ENCODE data around the gene CCDC88A. TPM values are rescaled to one million over a fixed set of nuclear protein-coding genes. Genes with fewer than 3 reads are reported as not detected.

The CCDC88A gene
- total and polyA plus RNA-seq, 2 experiments from 2014 or later = 12.2 to 31.0 TPM

DNA sequence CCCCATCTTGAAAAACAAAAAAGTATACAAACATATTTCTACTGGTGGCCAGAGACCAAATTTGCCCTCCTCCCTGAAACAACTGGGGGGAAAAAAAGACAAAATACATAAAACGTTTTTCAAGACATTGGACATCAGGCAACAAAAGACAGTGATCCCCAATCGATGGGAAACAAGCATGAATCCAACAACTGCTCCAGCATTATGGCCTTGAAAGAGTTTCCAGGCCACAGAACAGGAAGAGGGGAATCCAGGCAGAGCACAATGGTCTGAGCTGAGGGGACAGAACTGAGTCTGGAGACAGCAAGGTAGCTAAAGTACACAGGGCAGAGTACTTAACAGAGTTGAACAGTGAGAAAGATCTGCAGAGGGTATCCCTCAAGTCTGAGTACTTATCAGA is 4.4 kb downstream of the CCDC88A start:
- Histone ChIP-seq H3K4me1 (ENCODE audit: insufficient read depth) (no peaks in the 10 kb centered on the region), H3K27ac (no peak overlapping the region), H3K79me2 (peaks cover 65% of the 10 kb centered on the region), H3K9me2 (replicated peaks; ENCODE audit: insufficient read depth) (no peaks in the 10 kb centered on the region), H3K27me3 (no peaks in the 10 kb centered on the region), H4K20me1 (ENCODE audit: insufficient read depth, poor library complexity, severe bottlenecking) (no peaks in the 10 kb centered on the region), H3K4me2 (no peak overlapping the region), H2AFZ (no peak overlapping the region), H3K9me3 (ENCODE audit: low read depth) (no peaks in the 10 kb centered on the region), H3K4me3 (no peak overlapping the region), H3K36me3 (replicated peaks; ENCODE audit: insufficient read depth, low read depth) (no peaks in the 10 kb centered on the region)
- WGBS (ENCODE audit: low lambda C conversion rate, missing lambda C conversion rate) = 92% methylated on average over 2 of the region's 2 CpGs
- TF ChIP-seq EZH2 (IDR thresholded peaks at IDR 0.05; ENCODE audit: borderline replicate concordance) (no peak), EZH2phosphoT487 (IDR thresholded peaks at IDR 0.05; ENCODE audit: low read depth, severe bottlenecking, unreplicated experiment) (no peak)
- TF ChIP-seq, protein P1, sequence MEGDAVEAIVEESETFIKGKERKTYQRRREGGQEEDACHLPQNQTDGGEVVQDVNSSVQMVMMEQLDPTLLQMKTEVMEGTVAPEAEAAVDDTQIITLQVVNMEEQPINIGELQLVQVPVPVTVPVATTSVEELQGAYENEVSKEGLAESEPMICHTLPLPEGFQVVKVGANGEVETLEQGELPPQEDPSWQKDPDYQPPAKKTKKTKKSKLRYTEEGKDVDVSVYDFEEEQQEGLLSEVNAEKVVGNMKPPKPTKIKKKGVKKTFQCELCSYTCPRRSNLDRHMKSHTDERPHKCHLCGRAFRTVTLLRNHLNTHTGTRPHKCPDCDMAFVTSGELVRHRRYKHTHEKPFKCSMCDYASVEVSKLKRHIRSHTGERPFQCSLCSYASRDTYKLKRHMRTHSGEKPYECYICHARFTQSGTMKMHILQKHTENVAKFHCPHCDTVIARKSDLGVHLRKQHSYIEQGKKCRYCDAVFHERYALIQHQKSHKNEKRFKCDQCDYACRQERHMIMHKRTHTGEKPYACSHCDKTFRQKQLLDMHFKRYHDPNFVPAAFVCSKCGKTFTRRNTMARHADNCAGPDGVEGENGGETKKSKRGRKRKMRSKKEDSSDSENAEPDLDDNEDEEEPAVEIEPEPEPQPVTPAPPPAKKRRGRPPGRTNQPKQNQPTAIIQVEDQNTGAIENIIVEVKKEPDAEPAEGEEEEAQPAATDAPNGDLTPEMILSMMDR (IDR thresholded peaks at IDR 0.05; ENCODE audit: poor library complexity) = no peak
- DNase-seq (ENCODE audit: low spot score) = no peak

DNA sequence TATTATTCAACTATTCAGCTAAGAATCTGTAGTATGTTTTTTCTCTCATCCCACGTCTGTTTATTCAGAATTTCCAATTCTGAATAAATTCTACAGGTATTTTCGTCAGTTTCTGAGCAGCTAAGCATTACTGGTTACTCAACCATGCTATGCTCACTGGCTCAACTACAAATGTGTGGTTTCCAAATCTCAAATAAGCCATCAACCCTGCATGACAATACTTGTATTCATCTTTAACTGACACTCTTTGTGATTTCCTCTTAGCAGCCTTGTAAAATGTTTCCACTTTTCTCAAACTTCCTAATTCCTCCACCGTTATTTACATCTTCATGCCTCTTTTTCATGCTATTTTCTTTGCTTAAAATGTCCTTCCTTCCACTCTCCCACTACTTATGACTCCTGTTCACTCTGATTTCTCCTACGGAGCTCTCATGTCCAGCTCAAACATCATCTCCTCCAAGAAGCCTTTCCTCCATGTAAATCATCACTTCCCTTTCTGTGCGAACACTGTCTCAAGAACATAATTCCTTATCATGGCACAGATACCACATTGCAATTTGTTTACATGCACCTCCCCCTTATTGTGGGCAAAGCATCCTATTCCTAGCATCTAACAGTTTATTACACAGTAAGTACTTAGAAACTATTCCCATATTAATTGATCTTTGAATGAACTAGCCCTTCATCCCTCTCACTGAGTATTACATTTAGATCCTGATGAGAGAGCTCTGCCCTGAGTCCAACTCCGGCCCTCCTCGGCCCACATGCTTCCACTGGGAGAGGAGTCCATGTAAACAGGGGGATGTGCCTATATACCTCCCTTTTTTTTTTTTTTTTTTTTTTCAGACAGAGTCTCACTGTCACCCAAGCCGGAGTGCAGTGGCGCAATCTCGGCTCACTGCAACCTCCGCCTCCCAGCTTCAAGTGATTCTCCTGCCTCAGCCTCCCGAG is 10.5 kb downstream of the CCDC88A start:
- 78% methylated on average over 12 of the region's 12 CpGs for WGBS (ENCODE audit: low lambda C conversion rate, missing lambda C conversion rate)
- Histone ChIP-seq H3K4me2 (no peak overlapping the region), H3K27ac (no peak overlapping the region), H3K9me3 (ENCODE audit: low read depth) (no peaks in the 10 kb centered on the region), H3K4me1 (ENCODE audit: insufficient read depth) (no peaks in the 10 kb centered on the region), H3K9me2 (replicated peaks; ENCODE audit: insufficient read depth) (no peaks in the 10 kb centered on the region), H3K27me3 (no peaks in the 10 kb centered on the region), H3K36me3 (replicated peaks; ENCODE audit: insufficient read depth, low read depth) (no peaks in the 10 kb centered on the region), H3K79me2 (peaks cover 35% of the 10 kb centered on the region), H2AFZ (no peak overlapping the region), H4K20me1 (ENCODE audit: insufficient read depth, poor library complexity, severe bottlenecking) (no peaks in the 10 kb centered on the region), H3K4me3 (no peak overlapping the region)
- DNase-seq (ENCODE audit: low spot score) = no peak
- TF ChIP-seq, protein P1 (IDR thresholded peaks at IDR 0.05; ENCODE audit: poor library complexity) = no peak
- TF ChIP-seq EZH2phosphoT487 (IDR thresholded peaks at IDR 0.05; ENCODE audit: low read depth, severe bottlenecking, unreplicated experiment) = no peak
- no peak for TF ChIP-seq EZH2 (IDR thresholded peaks at IDR 0.05; ENCODE audit: borderline replicate concordance)

DNA sequence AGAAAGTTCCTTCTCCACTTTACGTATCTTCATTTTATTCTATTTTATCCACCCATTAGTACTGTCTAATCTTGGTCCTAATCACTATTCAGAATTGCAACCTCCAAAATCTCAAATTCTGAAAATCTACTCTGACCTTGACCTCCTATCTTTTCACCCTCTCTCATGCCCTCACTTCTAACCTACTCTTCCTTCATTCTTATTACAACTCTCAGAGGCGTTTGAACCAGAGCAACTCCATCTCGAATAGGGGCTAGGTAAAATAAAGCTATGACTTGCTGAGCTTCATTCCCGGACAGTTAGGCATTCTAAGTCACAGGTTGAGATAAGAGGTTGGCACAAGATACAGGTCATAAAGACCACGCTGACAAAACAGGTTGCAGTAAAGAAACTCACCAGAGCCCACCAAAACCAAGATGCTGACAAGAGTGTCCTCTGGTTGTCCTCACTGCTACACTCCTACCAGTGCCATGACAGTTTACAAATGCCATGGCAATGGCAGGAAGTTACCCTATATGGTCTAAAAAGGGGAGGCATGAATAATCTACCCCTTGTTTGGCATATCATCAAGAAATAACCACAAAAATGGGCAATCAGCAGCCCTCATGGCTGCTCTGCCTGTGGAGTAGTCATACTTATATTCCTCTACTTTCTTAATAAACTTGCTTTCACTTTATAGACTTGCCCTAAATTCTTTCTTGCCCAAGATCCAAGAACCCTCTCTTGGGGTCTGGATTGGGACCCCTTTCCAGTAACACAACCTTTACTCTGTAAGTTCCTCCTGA is 11.4 kb downstream of the CCDC88A start:
- no peak overlapping the region for H2AFZ ChIP-seq
- H3K4me2 ChIP-seq = no peak overlapping the region
- no peak for DNase-seq (ENCODE audit: low spot score)

More for the DNA sequence above, 11.4 kb downstream of the CCDC88A start:
- H3K79me2 ChIP-seq = peaks cover 27% of the 10 kb centered on the region
- TF ChIP-seq EZH2phosphoT487 (IDR thresholded peaks at IDR 0.05; ENCODE audit: low read depth, severe bottlenecking, unreplicated experiment) = no peak
- TF ChIP-seq, protein P1 (IDR thresholded peaks at IDR 0.05; ENCODE audit: poor library complexity) = no peak
- no peak for TF ChIP-seq EZH2 (IDR thresholded peaks at IDR 0.05; ENCODE audit: borderline replicate concordance)
- 76% methylated on average over 5 of the region's 5 CpGs for WGBS (ENCODE audit: low lambda C conversion rate, missing lambda C conversion rate)
- no peaks in the 10 kb centered on the region for H3K4me1 ChIP-seq (ENCODE audit: insufficient read depth)
- H3K4me3 ChIP-seq = no peak overlapping the region
- H4K20me1 ChIP-seq (ENCODE audit: insufficient read depth, poor library complexity, severe bottlenecking) = no peaks in the 10 kb centered on the region
- H3K27me3 ChIP-seq = no peaks in the 10 kb centered on the region
- H3K9me3 ChIP-seq (ENCODE audit: low read depth) = no peaks in the 10 kb centered on the region
- no peaks in the 10 kb centered on the region for H3K9me2 ChIP-seq (replicated peaks; ENCODE audit: insufficient read depth)
- H3K27ac ChIP-seq = no peak overlapping the region
- H3K36me3 ChIP-seq (replicated peaks; ENCODE audit: insufficient read depth, low read depth) = no peaks in the 10 kb centered on the region

Data from hepatocyte (in vitro differentiated cells).